ENCODE results near the gene ELF2.
"Not testable (repeated sequence)": the region's sequence is repeated elsewhere in the genome, so short reads cannot be mapped to it uniquely, and the experiment has no call there.

ELF2 gene

GRCh38 chr4:139177049-139177868 is at the start of gene ELF2:
TSS of gene ELF2 (minus strand) at chr4:139177218. CDS start at chr4:139137701, 39,517 bp downstream.
- DNase-seq, result peak; percentile 27

- no peak for DNase-seq
Observed at GRCh38 chr4:139223682-139224317, 46.8 kb upstream of the ELF2 start.

GRCh38 chr4:139222215-139222614 is 45.2 kb upstream of the ELF2 start:
- DNase-seq, result no peak

GRCh38 chr4:139221687-139222086 is 44.7 kb upstream of the ELF2 start:
- no peak for DNase-seq

- no peak for DNase-seq
Observed at GRCh38 chr4:139219450-139220055, 42.5 kb upstream of the ELF2 start.

- peak; percentile 12 for DNase-seq
Observed at GRCh38 chr4:139214039-139214534, 37.1 kb upstream of the ELF2 start.

- DNase-seq, result not testable (repeated sequence)
Observed at GRCh38 chr4:139213633-139214032, 36.6 kb upstream of the ELF2 start.

- DNase-seq, result no peak
Observed at GRCh38 chr4:139212900-139213299, 35.9 kb upstream of the ELF2 start.

GRCh38 chr4:139210486-139210885 is 33.5 kb upstream of the ELF2 start:
- no peak for DNase-seq

GRCh38 chr4:139209470-139210063 is 32.5 kb upstream of the ELF2 start:
- no peak for DNase-seq

- no peak for DNase-seq
Observed at GRCh38 chr4:139208404-139208945, 31.5 kb upstream of the ELF2 start.

GRCh38 chr4:139207873-139208403 is 30.9 kb upstream of the ELF2 start:
- DNase-seq, result no peak

- no peak for DNase-seq
Observed at GRCh38 chr4:139207247-139207646, 30.2 kb upstream of the ELF2 start.

- no peak for DNase-seq
Observed at GRCh38 chr4:139202991-139203390, 26.0 kb upstream of the ELF2 start.

- DNase-seq, result no peak
Observed at GRCh38 chr4:139200506-139200905, 23.5 kb upstream of the ELF2 start.

- DNase-seq, result no peak
Observed at GRCh38 chr4:139200102-139200501, 23.1 kb upstream of the ELF2 start.

GRCh38 chr4:139197214-139197613 is 20.2 kb upstream of the ELF2 start:
- not testable (repeated sequence) for DNase-seq

- DNase-seq, result no peak
Observed at GRCh38 chr4:139196462-139196861, 19.4 kb upstream of the ELF2 start.

- no peak for DNase-seq
Observed at GRCh38 chr4:139191373-139191772, 14.4 kb upstream of the ELF2 start.

GRCh38 chr4:139189972-139190371 is 13.0 kb upstream of the ELF2 start:
- DNase-seq, result no peak

GRCh38 chr4:139189417-139189749 is 12.4 kb upstream of the ELF2 start:
- DNase-seq, result no peak

GRCh38 chr4:139188648-139189416 is 11.8 kb upstream of the ELF2 start:
- DNase-seq, result no peak
